IPS-NIHi7 (cell line): ENCODE data around the gene AKAP10.
"Not testable (repeated sequence)": the region's sequence is repeated elsewhere in the genome, so short reads cannot be mapped to it uniquely, and the experiment has no call there.

Experiments used
- DNase-seq: peaks from one replicate; pipeline ENCODE4 v3.0.0; 2012; ENCODE audit warnings: mixed read lengths; ENCODE audit errors: extremely low spot score

The AKAP10 gene

DNA sequence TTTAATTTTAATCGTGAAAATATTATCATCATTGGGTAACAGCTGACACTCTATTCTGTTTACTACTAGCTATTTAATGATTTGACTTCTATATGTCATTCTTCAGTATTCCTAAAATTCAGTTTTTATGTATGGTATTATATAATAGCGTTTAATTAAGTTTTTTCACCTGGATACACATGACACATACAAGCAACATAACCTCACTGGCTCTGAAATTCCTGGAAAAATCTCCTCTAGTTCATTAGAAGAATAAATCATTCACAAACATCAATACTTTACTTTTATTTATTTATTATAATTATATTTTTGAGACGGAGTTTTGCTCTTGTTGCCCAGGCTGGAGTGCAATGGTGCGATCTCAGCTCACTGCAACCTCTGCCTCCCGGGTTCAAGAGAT is 44.0 kb downstream of the AKAP10 start:
- DNase-seq = no peak

DNA sequence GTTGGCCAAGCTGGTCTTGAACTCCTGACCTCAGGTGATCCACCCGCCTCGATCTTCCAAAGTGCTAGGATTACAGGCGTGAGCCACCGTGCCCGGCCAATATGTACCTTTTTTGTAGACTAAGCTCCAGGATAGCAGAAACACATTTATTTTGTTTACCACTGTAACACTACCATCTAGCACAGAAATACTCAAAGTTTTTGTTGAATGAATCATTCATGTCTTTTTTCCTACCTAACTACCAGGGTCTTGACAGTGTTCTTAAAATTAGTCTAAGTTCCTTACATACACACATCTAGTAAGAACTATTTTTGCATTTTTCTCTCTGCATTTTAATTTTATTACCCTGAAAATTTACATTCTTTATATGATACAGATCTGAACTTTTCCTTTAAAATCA is 44.4 kb downstream of the AKAP10 start:
- DNase-seq = no peak

DNA sequence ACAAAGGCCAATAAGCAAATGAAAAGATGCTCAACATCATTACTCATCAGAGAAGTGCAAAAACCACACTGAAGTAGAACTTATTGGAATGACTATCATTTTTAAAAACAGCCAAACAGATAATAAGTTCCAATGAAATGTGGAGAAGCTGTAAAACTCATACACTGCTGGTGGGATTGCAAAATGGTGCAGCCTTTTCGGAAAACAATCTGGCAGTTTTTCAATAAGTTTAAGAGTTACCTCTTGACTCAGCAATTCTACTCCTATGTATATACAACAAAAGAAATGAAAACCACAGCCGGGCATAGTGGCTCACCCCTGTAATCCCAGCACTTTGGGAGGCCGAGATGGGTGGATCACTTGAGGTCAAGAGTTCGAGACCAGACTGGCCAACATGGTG is 49.3 kb downstream of the AKAP10 start:
- no peak for DNase-seq

DNA sequence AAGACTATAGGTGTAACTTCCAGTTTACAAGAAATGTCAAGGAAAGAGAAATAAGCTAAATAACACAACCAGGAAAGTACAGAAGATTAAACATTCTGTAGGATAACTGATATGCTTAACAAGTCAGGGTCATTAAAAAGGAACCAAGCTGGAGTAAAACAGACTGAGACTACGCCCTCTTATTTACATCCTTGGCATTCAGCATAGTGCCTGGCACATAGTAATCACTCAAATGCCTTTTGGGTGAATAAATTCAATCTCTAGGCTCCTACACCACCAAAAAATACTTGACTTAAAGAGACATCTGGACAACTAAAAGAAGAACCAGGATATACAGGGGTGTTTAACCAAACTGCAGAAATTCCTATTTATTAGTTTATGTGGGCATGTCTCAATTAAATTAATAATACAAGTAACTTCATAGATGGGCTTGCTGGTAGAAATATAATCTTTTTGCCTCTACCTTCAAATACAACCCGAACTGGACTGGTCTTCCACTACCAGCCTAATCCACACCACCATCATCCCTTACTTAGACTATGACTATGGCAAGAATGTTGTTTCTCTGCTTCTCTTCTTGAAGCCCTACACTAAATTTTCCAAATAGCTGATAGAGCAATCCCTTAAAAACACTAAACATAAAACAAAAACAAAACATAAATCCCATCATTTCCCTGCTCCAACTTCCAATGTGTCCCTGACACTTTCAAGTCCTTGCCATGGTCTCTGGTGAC is 62.2 kb downstream of the AKAP10 start:
- DNase-seq = no peak

DNA sequence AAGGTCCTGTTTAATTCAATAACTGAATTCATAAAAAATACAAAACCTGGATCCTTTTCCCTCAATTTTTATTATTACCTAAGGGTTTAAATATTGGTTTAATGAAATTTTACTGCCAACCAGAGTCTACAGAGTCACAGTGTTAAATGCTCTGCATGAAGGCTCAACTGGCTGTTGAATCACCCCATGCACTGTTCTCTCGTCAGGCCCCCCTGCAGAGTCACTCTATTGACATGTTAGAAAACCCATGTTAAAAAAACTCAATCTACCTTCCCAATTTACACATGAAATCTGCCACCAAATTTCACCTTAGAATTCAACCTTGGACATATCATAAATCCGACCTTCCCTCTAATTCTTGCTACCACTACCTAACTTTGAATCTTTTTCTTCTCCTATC is 66.6 kb downstream of the AKAP10 start:
- DNase-seq = peak; percentile 36

DNA sequence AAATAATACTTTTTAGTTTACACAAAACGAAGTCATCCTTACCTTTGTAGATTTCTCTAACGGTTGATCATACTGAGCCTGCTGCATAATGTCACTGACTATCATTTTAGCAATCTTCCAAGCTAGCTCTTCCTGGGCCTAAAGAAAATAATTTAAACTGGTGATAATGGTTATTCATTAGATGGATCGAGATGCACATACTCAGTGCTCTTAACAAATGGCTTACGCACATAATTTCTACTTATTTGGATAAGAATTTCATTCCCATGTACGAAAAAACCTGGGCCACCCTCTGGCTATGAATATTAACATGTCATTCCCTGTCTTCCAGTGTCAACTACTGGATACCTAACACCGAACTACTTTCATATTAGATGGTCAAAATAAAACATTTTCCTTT is 68.5 kb downstream of the AKAP10 start:
- no peak for DNase-seq

DNA sequence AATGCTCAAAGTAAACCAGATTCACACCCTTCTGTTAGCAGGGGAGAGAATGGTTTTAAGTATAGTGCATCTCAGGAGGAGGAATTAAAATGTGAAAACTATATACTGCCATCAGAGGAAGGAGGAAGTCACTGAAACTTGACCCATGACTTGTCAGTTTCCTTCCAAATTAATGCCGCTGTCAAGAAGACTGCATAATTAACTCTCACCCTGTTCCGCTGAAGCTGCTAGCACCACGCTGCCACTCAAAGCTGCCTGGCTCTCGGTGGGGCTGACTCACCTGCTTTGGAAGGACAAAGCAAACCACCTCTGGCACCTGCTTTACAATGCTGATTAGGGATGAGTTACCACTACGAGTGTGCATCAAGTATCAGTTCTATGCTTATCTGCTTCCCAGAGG is 72.1 kb downstream of the AKAP10 start:
- DNase-seq = no peak

DNA sequence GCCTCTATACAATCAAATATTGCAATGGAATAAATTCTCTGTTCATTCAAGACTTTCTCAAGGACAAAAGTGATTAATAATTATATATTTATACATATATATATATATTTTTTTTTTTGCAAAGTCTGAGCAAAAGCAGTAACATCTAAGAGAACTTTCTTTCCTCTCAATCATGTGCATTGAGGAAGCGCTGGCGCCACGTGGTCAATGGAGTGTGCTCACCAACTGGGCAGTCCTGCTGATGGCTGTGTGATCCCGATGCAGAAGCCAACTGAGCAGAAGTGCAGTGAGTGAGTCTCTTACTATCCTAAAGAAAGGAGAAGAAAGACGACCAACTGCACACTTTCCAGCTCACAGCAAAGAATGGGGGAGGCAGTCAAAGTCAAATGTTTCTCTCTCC is 72.7 kb downstream of the AKAP10 start:
- no peak for DNase-seq

DNA sequence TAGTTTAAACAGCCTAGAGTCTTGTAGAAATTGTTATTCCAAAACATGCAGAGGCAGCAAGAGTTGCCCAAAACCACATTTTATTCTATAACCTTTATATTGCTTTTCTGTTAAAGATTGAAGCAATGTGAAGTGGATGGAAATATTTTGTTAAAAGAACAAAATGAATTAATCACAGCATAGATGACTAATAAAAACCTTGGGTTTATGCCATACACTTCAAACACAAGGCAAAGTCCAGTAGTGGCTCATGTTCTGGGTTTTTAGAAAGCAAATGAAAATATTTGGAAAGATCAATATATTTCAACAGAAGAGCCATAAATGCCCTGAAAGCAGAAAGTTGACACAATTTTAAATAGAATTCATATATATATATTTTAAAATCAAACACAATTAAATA is 73.2 kb downstream of the AKAP10 start:
- DNase-seq = no peak

DNA sequence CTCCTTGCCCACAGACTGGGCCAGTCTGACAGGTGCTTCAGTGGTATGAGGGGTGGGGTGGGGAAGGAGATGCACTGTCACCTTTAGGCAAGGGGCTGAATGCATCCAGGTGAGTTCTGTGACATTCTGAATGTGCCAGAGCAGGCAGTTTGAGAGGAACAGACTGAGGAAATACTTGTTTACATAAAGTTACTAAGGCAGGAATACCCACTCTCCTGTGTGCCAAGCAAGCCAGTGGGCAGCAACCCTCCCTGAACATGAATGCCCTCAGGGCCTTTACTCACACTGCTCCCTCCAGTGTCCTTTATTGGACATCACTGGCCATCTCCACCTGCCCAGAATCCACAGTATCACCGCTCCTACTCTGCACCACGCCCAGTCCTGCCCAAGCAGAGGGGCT is 76.8 kb downstream of the AKAP10 start:
- no peak for DNase-seq

DNA sequence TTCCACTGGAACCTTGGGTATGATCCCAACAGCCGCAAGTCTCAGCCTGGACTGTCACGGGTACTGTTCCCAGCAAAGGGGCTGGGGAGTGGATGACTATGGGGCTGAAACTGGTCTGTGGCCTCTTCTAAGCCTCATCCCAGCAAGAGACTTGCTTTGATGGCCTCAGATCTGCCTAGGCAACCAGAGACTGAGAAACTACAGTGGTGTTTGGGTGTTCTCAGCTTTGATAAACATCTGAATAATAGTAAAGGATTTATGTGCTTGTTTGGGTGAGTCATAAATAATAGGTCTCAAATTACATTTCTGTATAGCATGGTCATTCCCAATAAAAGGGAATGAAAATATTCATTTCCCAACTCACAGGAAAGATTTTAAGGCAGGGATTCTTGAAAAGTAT is 79.7 kb downstream of the AKAP10 start:
- DNase-seq = no peak

DNA sequence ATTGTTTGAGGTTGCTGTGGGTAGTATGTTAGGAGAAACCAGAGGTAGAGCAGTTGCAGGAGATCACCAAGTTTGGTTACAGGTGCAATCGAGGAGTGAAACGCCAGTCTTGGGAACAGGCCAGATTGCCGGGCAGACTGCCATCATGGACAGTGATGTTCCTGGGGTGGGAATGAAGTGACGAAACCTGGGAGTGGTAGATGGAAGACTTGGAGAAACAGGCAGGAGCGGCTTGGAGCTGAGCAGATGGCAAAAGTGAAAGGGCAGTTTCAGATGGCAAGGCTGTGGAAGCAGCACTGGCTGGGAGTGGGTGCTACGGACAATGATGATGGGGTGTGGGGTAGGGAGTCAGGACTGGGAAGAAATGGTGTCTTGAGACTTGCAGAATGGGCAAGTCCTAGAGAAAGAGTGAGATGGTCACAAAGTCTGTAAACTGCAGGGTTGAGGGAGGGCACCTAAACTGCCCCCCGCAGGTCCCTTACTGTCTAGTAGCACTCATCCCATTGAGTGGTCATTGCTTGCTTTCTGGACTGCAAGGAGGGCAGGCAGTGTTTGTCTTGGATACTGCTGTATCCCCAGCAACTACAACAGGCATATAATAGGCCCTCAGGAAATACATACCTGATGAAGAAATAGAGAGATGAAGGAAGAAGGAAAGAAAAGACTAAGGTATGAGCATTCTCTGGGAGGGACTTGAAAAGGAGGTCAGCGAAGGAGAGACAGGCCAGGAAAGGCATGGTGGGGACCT is 80.4 kb downstream of the AKAP10 start:
- no peak for DNase-seq

DNA sequence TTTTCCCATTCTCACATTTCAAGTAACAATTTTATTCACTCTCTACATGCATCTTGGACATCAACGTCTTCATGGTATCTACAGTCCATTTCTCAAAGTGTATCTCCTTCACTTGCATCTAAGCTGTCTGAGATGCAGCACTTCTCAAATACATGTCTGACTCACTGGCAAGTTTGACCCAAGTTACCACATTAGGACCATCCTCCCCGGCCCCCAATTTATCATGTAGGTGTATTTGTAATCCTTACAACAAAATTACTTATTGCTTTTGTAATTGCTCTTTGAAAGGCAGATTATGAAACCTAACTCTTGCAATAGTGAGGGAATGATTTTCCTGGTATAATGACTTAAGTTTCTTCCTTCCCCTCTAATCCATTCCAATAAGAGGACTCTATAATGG is 80.9 kb downstream of the AKAP10 start:
- no peak for DNase-seq

DNA sequence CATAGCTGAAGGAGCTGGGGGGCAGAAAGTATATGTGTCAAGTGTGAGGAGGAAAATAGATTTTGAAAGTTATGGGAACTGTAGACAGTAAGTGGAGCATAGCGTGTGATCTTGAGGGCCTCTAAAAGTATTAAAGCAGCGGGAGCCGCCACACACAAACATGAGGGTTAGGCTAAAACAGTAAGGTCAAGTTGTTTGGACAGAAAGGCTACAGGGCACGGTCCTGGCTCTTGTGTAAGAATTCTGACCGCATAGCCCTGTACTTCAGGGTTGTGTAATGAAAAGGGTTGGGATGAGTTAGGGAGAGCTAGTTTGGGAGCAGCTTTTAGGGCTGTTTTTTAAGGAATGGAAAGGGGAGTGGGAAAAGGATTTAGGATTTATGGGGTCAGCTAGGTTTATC is 87.1 kb downstream of the AKAP10 start:
- DNase-seq = not testable (repeated sequence)

DNA sequence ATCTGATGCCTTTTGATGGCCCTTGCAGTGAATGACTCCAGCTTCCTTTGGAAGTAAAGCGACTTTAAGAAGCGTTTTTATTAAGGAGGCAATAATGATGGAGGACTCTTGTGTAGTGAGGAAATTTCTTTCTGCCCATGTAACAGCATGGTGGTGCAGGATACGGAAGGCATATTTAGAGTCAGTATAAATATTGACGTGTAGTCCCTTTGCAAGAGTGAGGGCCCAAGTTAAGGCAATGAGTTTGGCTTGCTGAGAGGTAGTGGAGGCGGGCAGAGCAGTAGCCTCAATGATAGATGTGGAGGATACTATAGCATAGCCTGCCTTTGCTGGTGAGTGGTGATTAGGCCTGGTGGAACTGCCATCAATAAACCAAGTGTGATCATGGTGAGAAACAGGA is 87.6 kb downstream of the AKAP10 start:
- not testable (repeated sequence) for DNase-seq

DNA sequence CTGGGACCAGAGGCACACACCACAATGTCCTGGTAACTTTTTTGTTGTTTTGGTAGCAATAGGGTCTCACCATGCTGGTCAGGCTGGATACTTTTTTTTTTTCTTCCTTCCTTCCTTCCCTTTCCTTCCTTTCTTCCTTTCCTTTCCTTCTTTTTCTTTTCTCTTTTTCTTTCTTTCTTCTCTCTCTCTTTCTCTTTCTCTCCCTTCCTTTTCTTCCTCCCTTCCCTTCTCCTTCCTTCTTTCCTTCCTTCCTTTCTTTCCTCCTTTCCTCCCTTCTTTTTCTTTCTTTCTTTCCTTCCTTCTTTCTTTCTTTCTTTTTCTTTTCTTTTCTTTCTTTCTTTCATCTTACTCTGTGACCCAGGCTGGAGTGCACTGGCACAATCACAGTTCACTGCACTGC is 91.5 kb downstream of the AKAP10 start:
- DNase-seq = no peak

DNA sequence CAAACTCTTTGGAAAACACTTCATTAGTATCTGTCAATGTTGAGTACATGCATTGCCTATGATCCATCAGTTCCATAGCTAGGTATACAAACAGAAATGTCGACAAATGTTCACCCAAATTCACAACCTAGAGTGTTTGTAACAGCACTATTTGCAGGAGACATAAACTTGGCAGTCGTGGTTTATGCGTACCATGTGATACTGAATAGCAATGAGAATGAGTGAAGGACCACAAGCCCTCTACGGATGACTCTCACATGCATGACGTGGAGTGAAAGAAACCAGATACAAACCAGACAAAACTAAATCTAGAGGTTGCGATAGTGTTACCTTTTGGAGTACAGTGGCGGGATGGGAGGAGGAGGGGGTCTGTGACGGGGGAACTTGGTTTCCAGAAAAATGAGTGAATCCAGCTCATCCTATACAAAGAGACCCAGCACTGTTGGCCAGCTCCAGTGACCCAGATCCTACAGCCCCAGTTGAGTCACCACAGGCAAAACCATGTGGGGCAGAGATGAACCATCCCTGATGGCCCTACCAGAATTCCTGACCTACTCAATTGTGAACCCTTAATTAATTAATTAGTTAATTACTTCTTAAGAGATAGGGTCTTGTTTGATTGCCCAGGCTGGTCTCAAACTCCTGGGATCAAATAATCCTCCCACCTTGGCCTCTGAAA is 94.0 kb downstream of the AKAP10 start:
- DNase-seq = no peak

DNA sequence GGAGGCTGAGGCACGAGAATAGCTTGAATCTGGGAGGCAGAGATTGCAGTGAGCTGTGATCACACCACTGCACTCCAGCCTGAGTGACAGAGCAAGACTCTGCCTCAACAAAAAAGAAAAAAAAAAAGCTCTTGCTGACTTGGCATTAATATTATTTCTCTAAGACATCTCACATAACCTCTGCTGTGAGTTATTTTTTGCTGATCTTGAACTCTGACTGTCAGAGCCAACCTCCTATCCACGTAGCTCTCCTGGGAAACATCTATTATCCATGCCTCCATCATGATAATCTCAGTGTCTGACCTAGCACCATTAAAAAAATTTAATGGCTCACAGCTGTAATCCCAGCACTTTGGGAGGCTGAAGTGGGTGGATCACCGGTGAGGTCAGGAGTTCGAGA is 97.2 kb downstream of the AKAP10 start:
- DNase-seq = no peak

DNA sequence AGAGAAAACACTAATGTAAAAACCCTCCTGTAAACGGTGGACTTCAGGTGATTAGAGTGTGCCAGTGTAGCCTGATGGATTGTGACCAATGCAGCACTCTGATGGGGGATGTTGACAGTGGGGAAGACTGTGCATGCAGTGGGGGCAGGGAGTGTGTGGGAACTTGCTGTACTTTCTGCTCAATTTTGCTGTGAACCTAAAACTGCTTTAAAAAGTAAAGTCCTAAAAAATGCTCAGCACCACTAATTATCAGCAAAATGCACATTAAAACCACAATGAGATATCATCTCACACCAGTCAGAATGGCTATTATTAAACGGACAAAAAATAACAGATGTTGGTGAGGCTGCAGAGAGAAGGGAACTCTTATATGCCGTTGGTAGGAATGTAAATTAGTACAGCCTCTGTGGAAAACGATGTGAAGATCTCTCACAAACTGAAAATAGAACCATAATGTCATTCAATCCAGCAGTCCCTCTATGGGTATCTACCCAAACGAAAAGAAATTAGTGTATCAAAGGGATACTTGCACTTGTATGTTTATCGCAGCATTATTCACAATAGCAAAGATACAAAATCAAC is 100.2 kb downstream of the AKAP10 start:
- no peak for DNase-seq

DNA sequence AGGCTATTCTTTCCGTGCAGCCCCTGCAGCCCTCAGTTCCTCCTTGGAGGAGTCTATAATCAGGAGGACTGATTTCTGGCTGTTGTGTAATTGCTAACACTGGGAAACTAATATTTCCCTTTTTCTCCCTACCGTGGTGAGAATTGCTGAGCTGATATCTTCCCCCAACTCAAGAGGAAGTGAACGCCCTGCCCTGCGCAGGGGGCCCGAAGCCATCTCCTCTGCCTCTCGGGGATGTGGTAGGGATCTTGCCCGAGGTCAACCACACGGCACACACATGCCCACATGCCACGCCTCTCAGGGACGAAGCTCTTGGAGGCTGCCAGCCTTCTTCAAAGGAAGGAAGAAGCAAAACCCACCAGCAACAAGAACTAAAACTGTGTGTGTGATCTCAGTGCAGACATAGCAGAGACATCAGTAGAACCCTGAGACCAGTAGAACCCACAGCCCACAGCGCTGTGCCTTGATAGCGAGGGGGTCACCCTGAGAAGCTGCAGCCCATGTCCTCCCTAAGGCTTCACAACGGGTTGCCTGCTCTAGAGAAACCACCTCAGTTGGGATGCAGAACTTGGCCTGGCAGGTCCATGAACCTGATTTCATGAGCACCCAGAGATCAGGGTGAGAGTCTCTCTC is 101.0 kb downstream of the AKAP10 start:
- no peak for DNase-seq

DNA sequence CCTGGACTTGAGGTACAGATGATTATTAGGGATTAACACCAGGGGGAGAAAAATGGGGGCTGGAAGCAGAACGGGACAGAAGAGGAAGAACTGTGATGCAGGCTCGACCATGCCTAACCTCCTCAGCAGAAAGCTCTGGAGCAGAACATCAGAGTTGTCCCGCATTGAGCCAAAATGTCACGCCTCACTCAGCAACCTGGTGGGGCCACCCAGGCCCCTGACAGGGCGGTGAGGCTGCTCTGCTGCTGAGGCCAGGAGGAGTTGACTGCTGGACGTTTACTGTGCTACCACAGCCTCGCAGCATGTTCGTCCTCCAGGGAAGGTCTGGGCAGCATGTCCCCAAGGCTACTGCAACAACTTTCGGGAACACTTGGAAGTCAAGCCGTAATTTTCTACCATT is 103.4 kb downstream of the AKAP10 start:
- DNase-seq = no peak

DNA sequence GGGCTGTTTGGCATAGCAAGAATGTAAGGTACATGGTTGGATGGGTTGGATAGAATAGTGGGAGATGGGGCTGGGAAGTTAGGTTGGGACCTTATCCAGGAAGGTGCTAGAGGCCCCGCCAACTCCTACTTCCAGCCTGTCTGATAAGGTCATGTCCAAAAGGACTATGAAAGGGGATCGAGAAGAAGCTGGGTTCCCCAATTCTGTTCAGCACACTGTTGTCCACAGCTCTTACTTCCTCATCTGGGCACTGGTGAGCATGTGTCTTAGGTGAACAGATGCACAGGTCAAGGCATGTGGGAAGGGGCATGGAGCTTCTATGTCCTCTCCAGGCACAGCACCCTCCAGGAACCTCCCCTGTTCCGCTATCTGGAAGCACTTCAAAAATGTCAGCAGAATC is 104.3 kb downstream of the AKAP10 start:
- no peak for DNase-seq
